Hematopoietic multipotent progenitor cell treated with erythropoietin and hydrocortisone succinate and interleukin-3 and kit ligand, for 6 days (in vitro differentiated cells): Measurements from ENCODE around the gene PCDHGB4.
"Not testable (repeated sequence)": the region's sequence is repeated elsewhere in the genome, so short reads cannot be mapped to it uniquely, and the experiment has no call there.

Experiments used
- DNase-seq: peaks from one replicate; pipeline ENCODE4 v3.0.0-alpha.2; 2015

Gene PCDHGB4

GRCh38 chr5:141387557-141388311 lies at the start of gene PCDHGB4:
Gene PCDHGB4 (plus strand): TSS chr5:141387698. CDS start chr5:141387885, 187 bp downstream.
- peak; percentile 39 for DNase-seq

DNA sequence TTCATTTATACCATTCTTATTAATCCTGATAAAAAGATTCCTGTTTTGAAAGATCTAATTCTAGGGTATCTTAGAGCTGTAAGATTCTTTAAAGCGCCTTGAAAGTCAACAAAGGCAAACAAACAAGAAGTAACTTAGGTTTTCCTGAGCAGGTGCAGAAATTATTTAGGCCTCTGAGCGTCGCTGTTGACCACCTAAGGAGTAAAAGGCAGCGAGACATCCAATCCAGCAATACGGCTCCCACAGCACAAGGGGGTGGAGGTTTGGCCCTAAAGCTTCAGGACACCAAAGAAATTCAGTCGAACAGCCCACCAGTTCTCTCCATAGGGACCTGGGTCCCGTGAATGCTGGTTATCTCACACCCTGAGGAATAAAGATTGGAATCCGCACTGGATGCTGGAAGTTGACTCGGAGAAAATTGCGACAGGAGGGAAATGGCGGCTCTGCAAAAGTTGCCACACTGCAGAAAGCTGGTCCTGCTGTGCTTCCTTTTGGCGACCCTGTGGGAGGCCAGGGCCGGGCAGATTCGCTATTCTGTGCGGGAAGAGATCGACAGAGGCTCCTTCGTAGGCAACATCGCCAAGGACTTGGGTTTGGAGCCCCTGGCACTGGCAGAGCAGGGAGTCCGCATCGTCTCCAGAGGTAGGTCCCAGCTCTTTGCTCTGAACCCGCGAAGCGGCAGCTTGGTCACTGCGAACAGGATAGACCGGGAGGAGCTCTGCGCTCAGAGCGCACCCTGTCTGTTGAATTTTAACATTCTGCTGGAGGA lies 48.8 kb upstream of the PCDHGB4 start, which contains the start of gene PCDHGA2:
Gene PCDHGA2 (plus strand): TSS at position 223 of the 769 bp plus-strand sequence.
- peak; percentile 34 for DNase-seq

GRCh38 chr5:141340781-141341354 lies 46.6 kb upstream of the PCDHGB4 start:
- DNase-seq = not testable (repeated sequence)

DNA sequence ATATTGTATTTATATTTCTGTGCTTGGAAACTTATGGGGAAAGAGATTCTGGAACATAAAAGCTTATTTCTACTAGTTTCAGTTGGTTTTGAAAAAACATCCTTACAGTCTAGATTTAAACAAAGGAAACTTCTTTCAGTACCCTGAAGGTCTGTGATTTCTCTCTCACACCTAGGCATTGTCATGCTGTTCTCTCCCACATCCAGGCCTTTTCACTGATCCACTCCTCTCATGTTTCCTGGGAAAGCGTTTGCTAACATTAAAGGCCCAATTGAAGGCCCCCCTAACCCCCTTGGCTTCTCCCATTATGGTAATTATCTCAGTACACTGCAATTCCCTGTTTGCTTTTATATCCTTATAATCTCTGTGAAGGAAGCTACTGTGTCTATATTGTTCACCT lies 44.7 kb upstream of the PCDHGB4 start:
- DNase-seq = no peak

DNA sequence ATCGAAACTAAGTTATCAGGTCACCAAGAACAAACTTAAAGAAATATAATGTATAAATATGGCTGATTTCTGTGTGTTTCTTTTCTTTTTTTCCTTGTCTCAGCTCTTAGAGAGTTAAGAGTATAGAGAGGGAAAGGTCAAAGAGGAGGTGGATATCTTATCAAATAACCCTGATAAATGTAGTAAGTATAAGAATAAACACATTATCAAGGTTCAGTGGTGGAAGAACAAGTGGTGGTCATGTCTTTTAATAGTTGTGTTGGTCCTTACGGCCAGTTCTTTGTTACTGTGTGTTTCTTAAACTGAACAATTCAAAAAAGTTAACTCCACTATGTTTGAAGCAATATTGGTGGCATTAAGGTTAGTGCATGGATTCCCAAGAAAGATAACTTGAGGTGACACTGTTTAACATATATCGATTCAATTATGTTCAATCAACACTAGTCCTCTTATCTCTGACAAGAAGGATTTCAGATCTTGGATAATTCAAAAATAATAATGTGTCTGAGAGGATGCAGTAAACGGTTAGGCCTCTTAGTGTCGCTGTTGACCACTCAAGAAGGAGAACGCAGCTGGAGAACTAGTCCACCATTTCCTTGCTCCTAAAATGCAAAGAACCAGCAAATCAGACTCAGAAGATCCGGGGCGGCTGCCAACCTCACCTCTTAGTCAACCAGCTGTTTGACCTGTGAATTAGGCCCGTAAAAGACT lies 44.1 kb upstream of the PCDHGB4 start, which contains the start of gene PCDHGA3:
Gene PCDHGA3 (plus strand): TSS at position 588 of the 711 bp plus-strand sequence. CDS start 205 bp downstream, outside the sequence.
- peak; percentile 46 for DNase-seq

DNA sequence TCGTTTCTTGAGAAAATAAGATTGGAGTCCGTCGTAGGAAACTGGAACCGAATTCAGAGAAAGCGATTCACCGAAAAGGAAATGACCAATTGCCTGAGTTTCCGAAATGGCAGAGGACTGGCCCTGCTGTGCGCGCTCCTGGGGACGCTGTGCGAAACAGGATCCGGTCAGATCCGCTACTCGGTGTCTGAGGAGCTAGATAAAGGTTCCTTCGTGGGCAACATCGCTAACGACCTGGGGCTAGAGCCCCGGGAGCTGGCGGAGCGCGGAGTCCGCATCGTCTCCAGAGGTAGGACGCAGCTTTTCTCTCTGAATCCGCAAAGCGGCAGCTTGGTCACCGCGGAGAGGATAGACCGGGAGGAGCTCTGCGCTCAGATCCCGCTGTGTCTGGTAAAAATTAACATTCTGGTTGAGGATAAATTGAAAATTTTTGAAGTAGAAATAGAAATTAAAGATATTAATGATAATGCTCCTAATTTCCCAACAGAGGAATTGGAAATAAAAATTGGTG lies 43.5 kb upstream of the PCDHGB4 start:
- DNase-seq = no peak

- no peak for DNase-seq
Observed at GRCh38 chr5:141345327-141345726, 42.2 kb upstream of the PCDHGB4 start.

- not testable (repeated sequence) for DNase-seq
Observed at GRCh38 chr5:141346017-141346416, 41.5 kb upstream of the PCDHGB4 start.

- peak; percentile 30 for DNase-seq
Observed at GRCh38 chr5:141349917-141350619, 37.4 kb upstream of the PCDHGB4 start, which contains the start of gene PCDHGB1. Gene PCDHGB1 (plus strand): TSS chr5:141350099. CDS start chr5:141350261, 162 bp downstream.

DNA sequence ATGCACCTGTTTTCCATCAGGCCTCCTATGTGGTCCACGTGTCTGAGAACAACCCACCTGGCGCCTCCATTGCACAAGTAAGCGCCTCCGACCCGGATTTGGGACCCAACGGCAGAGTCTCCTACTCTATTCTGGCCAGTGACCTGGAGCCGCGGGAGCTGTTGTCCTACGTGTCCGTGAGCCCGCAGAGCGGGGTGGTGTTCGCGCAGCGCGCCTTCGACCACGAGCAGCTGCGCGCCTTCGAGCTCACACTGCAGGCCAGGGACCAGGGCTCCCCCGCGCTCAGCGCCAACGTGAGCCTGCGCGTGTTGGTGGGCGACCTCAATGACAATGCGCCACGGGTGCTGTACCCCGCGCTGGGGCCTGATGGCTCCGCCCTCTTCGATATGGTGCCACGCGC lies 35.9 kb upstream of the PCDHGB4 start:
- DNase-seq = no peak

GRCh38 chr5:141354900-141355469 lies 32.5 kb upstream of the PCDHGB4 start, which contains the start of gene PCDHGA4:
Gene PCDHGA4 (plus strand): TSS chr5:141355021. CDS start chr5:141355108, 87 bp downstream.
- DNase-seq = no peak

GRCh38 chr5:141355641-141356040 lies 31.9 kb upstream of the PCDHGB4 start:
- DNase-seq = no peak

DNA sequence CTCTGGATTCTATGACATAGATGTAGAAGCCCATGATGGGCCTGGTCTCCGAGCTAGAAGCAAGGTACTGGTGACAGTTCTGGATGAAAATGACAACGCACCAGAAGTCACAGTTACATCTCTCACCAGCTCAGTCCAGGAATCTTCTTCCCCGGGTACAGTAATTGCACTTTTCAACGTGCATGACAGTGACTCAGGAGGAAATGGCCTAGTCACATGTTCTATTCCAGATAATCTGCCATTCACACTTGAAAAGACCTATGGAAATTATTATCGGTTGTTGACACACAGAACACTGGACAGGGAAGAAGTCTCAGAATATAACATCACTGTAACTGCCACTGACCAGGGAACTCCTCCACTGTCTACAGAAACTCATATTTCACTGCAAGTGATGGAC lies 31.4 kb upstream of the PCDHGB4 start:
- no peak for DNase-seq

DNA sequence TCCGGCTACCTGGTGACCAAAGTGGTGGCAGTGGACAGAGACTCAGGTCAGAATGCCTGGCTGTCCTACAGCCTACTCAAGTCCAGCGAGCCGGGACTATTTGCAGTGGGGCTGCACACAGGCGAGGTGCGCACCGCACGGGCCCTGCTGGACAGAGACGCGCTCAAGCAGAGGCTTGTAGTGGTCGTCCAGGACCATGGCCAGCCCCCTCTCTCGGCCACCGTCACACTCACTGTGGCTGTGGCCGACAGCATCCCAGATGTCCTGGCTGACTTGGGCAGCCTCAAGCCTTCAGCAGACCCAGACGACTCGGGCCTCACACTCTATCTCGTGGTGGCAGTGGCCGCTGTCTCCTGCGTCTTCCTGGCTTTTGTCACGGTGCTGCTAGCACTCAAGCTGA lies 30.5 kb upstream of the PCDHGB4 start:
- no peak for DNase-seq

DNA sequence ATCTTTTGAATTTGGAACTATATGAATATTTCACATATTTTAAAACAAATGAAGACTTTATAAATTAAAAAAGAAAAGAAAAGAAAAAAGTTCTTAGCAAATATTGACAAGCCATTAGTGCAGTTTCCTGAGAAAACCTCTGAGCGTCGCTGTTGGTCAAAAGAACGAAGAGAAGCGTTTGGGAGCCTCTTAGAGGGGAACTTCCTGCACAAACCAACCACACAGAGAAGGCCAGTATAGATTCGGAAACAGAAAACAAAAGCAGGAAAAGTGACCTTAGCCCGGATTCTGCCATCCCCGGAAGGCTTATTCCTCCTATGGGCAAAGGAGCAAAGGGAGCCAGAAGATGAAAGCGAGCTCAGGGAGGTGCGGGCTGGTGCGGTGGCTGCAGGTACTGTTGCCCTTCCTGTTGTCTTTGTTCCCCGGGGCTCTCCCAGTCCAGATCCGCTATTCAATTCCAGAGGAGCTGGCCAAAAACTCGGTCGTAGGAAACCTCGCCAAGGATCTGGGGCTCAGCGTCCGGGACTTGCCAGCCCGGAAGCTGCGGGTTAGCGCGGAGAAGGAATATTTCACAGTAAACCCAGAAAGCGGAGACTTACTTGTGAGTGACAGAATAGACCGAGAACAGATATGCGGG lies 27.6 kb upstream of the PCDHGB4 start, which contains the start of gene PCDHGB2:
Gene PCDHGB2 (plus strand): TSS at position 205 of the 637 bp plus-strand sequence. CDS start 142 bp downstream, at position 347.
- peak; percentile 45 for DNase-seq

- DNase-seq = no peak
Observed at GRCh38 chr5:141360685-141361084, 26.8 kb upstream of the PCDHGB4 start.

- no peak for DNase-seq
Observed at GRCh38 chr5:141362719-141363118, 24.8 kb upstream of the PCDHGB4 start.

GRCh38 chr5:141363952-141364660 lies 23.4 kb upstream of the PCDHGB4 start, which contains the start of gene PCDHGA5:
Gene PCDHGA5 (plus strand): TSS chr5:141364162. CDS start chr5:141364331, 169 bp downstream.
- no peak for DNase-seq

DNA sequence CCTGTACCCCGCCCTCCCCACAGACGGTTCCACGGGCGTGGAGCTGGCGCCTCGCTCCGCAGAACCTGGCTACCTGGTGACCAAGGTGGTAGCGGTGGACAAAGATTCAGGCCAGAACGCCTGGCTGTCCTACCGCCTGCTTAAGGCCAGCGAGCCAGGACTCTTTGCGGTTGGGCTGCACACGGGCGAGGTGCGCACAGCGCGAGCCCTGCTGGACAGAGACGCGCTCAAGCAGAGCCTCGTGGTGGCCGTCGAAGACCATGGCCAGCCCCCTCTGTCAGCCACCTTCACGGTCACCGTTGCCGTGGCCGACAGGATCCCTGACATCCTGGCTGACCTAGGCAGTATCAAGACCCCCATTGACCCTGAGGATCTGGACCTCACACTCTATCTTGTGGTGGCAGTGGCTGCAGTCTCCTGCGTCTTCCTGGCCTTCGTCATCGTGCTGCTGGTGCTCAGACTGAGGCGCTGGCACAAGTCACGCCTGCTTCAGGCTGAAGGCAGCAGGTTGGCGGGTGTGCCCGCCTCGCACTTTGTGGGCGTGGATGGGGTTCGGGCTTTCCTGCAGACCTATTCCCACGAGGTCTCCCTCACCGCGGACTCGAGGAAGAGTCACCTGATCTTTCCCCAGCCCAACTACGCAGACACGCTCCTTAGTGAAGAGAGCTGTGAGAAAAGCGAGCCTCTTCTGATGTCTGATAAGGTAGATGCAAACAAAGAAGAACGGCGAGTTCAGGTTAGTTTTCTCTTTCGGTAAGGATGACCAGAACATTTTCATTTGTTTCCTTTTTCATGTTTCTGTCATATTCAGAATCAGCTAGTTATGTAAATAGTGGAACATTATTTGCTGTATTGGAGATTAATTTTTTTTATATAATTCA lies 21.2 kb upstream of the PCDHGB4 start:
- no peak for DNase-seq
